Endothelial cell (in vitro differentiated cells): ENCODE results near the gene CREBBP. TPM values are rescaled to one million over a fixed set of nuclear protein-coding genes. Genes with fewer than 3 reads are reported as not detected.

Source experiments
- DNase-seq: peaks from one replicate; pipeline ENCODE4 v3.0.0; 2021; ENCODE audit warnings: low spot score
- H3K27ac Mint-ChIP-seq: one replicate; pipeline ENCODE4 v1.8.0; 2021; ENCODE audit warnings: mixed read lengths, inconsistent platforms; ENCODE audit not compliant: unreplicated experiment
- H3K27me3 Mint-ChIP-seq: one replicate; pipeline ENCODE4 v1.8.0; 2021; ENCODE audit warnings: mild to moderate bottlenecking, moderate library complexity, mixed read lengths, inconsistent platforms; ENCODE audit not compliant: unreplicated experiment
- H3K36me3 Mint-ChIP-seq: one replicate; pipeline ENCODE4 v1.8.0; 2021; ENCODE audit warnings: mild to moderate bottlenecking, low read depth, mixed read lengths, inconsistent platforms; ENCODE audit not compliant: unreplicated experiment
- H3K4me1 Mint-ChIP-seq: one replicate; pipeline ENCODE4 v1.8.0; 2021; ENCODE audit warnings: mild to moderate bottlenecking, mixed read lengths, inconsistent platforms; ENCODE audit not compliant: unreplicated experiment
- H3K4me3 Mint-ChIP-seq: one replicate; pipeline ENCODE4 v1.8.0; 2021; ENCODE audit warnings: mild to moderate bottlenecking, mixed read lengths, inconsistent platforms; ENCODE audit not compliant: unreplicated experiment
- H3K9me3 Mint-ChIP-seq: one replicate; pipeline ENCODE4 v1.8.0; 2021; ENCODE audit warnings: mixed read lengths, inconsistent platforms; ENCODE audit not compliant: unreplicated experiment
- total RNA-seq: library from RNA; stranded (reverse); fragmentation: NEBNext Ultra II Directional; extraction: Animal tissue kit (Norgen Biotek cat#: 25700); gene quantifications from one replicate; pipeline ENCODE4 v1.2.1, GENCODE V29; 2021; ENCODE audit not compliant: unreplicated experiment
- TF ChIP-seq, protein P1 (sequence below): fragments of 200-600 bp; sonication (generic); IDR thresholded peaks from one replicate; pipeline ENCODE4 v1.5.0; 2021; ENCODE audit warnings: antibody characterized with exemption; ENCODE audit not compliant: unreplicated experiment

Gene CREBBP
- total RNA-seq, 1 donor from 2014 or later = 66.3 TPM

DNA sequence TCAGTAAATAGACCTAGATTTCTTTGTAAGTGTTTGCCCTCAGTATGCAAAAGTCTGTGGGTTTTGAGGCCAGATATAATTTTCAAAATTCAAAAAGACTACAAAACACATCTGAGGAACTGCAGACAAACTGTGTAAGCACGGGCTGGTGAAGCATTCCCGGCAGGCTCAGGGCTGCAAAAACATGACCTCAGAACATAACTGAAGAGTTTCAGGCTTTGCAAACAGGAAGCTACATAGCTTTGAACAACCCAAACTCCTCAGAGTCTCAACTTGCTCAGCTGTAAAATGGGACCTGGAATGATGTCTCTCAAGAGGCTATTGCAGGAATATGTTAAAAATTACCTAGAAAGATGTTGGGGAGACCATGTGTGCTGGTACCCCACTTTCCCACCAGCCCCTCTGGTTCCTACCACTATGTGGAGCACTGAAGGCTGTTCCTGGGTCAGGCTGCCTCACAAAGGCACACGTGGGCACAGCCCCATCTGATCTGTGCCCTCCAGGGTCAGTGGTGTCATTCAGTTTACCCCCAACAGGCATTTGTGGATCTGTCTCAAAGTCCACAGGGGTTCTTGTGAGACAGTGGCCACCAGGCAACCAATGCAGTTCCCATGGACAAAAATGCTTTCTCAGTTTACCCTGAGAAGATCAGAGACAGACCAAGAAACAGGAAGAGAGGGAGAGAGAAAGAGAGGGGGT is 72.9 kb downstream of the CREBBP start:
- no peak for DNase-seq
- Mint-ChIP-seq H3K36me3 (peaks cover 14% of the 10 kb centered on the region), H3K27ac (no peak overlapping the region), H3K9me3 (no peaks in the 10 kb centered on the region), H3K27me3 (peaks cover 2% of the 10 kb centered on the region), H3K4me1 (peaks cover 9% of the 10 kb centered on the region), H3K4me3 (no peak overlapping the region)
- TF ChIP-seq, protein P1, sequence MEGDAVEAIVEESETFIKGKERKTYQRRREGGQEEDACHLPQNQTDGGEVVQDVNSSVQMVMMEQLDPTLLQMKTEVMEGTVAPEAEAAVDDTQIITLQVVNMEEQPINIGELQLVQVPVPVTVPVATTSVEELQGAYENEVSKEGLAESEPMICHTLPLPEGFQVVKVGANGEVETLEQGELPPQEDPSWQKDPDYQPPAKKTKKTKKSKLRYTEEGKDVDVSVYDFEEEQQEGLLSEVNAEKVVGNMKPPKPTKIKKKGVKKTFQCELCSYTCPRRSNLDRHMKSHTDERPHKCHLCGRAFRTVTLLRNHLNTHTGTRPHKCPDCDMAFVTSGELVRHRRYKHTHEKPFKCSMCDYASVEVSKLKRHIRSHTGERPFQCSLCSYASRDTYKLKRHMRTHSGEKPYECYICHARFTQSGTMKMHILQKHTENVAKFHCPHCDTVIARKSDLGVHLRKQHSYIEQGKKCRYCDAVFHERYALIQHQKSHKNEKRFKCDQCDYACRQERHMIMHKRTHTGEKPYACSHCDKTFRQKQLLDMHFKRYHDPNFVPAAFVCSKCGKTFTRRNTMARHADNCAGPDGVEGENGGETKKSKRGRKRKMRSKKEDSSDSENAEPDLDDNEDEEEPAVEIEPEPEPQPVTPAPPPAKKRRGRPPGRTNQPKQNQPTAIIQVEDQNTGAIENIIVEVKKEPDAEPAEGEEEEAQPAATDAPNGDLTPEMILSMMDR = no peak

DNA sequence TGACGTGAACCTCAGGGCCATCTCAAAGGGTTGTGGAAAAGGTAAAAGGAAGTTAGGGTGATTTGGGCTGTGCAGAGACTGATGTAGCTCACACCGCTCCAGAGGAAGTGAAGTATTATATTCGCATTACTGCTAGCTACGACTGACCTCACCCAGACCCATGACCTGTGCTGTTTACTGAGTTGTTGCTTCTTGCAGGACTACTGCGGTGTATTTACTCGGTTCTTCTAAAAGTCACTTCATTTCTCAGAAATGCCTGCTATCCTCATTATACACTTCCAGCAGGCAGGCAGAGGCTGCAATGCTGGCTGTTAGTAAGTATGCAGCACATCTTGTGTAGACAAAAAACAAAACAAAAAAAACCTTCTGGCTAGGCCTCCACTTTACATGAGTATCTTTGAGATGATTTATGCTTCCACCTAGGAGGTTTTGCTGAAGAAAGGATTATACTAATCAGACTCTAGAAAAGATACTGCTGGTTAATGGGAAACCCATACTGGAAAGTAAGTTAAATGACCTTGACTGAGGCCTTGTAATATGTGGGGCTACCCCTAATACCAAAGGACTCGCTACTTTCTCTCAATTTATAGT is 76.0 kb downstream of the CREBBP start:
- no peaks in the 10 kb centered on the region for H3K9me3 Mint-ChIP-seq
- H3K4me1 Mint-ChIP-seq = peaks cover 2% of the 10 kb centered on the region
- TF ChIP-seq, protein P1 = no peak
- peaks cover 10% of the 10 kb centered on the region for H3K36me3 Mint-ChIP-seq
- DNase-seq = no peak
- H3K27me3 Mint-ChIP-seq = peaks cover 2% of the 10 kb centered on the region
- no peak overlapping the region for H3K4me3 Mint-ChIP-seq
- no peak overlapping the region for H3K27ac Mint-ChIP-seq

DNA sequence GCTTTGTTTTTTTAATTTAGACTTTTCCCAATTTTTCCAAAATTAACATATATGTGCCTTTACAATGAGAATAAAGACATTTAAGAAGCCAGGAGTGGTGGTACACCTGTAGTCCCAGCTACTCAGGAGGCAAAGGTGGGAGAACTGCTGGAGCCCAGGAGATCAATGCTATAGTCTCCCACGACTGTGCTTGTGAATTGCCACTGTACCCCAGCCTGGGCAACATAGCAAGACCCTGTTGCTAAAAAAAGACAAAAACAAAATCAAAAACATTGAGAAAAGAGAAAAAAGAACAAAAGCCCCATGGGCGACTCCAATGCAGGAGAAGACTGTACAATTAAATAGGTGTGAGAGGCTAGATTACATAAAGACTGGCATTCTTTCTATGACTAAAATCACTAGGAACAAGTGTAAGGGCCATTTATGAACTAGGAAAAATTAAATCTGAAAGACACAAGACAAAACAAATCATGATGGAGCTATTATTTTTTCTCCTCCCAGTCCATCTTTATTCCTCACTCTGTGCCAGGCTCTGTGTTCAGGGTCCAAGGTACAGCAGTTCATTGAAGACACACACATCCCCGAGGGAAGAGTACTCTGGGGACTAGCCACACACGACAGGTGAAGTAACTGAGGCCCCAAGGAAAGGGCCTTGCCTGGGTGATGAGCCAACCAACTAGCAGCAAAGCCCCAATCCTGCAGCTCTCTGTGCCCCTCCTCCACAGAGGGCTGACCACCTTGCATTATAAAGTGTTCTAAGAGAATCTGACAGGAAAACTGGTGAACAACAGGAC is 79.8 kb downstream of the CREBBP start:
- Mint-ChIP-seq H3K36me3 (peaks cover 3% of the 10 kb centered on the region), H3K27ac (no peak overlapping the region), H3K4me3 (no peak overlapping the region), H3K27me3 (no peaks in the 10 kb centered on the region), H3K4me1 (peaks cover 2% of the 10 kb centered on the region), H3K9me3 (no peaks in the 10 kb centered on the region)
- no peak for DNase-seq
- TF ChIP-seq, protein P1 = no peak

DNA sequence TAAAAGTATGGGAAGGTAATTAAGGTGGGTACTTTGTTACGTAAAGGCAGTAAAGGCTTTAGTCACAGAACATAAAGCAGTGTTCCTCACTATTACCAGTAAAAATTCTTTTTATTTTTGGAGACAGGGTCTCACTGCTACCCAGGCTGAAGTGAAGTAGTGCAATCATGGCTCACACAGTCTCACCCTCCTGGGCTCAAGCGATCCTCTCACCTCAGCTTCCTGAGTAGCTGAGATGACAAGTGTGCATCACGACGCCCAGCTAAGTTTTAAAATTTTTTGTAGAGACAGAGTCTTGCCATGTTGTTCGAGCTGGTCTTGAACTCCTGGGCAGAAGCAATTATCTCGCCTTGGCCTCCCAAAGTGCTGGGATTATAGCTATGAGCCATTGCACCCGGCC is 80.5 kb downstream of the CREBBP start:
- H3K36me3 Mint-ChIP-seq = peaks cover 3% of the 10 kb centered on the region
- H3K27me3 Mint-ChIP-seq = no peaks in the 10 kb centered on the region
- no peaks in the 10 kb centered on the region for H3K4me1 Mint-ChIP-seq
- no peak for DNase-seq
- TF ChIP-seq, protein P1 = no peak
- no peaks in the 10 kb centered on the region for H3K9me3 Mint-ChIP-seq
- H3K4me3 Mint-ChIP-seq = no peak overlapping the region
- no peak overlapping the region for H3K27ac Mint-ChIP-seq
